Measurements from ENCODE around the gene CAB39. TPM values are rescaled to one million over a fixed set of nuclear protein-coding genes. Genes with fewer than 3 reads are reported as not detected.

The CAB39 gene
- total RNA-seq, 1 experiment from 2014 or later: 52.5 TPM

- Histone ChIP-seq H4K20me1 (ENCODE audit: low read length) (no peaks in the 10 kb centered on the region), H2AFZ (ENCODE audit: low read length) (no peak overlapping the region), H3F3A (ENCODE audit: low read length, unreplicated experiment) (no peaks in the 10 kb centered on the region), H3K27ac (ENCODE audit: low read length) (no peak overlapping the region), H3K27me3 (ENCODE audit: low read length) (no peaks in the 10 kb centered on the region), H3K9me3 (ENCODE audit: low read length) (no peaks in the 10 kb centered on the region), H3K4me1 (ENCODE audit: insufficient read depth, low read length) (no peaks in the 10 kb centered on the region), H3K36me3 (ENCODE audit: low read depth, low read length) (peaks cover 42% of the 10 kb centered on the region), H3K4me2 (ENCODE audit: low read length) (no peak overlapping the region), H3K4me3 (ENCODE audit: low read length) (no peak overlapping the region), H3K9ac (ENCODE audit: low read length) (no peak overlapping the region), H3K79me2 (ENCODE audit: low read length) (no peaks in the 10 kb centered on the region), H3K9me2 (replicated peaks; ENCODE audit: low read length) (no peaks in the 10 kb centered on the region)
- DNase-seq (peak; percentile 32), ATAC-seq (peak; percentile 74)
- POLR2A ChIA-PET (ENCODE audit: unreplicated experiment): interaction anchor here (0.6 kb wide), 1 partner anchor 15 kb away, joined by 6 read pairs; no protein-coding TSS in a partner anchor
- no TSS peak for BruUV-seq (replicated peaks)
- CTCF ChIA-PET: interaction anchor here (1.0 kb wide), 1 partner anchor 18 kb away, joined by 3 read pairs; no protein-coding TSS in a partner anchor
- TF ChIP-seq CTCF (conservative IDR thresholded peaks at IDR 0.05; ENCODE audit: low read depth, low read length) (no peak), EZH2phosphoT487 (IDR thresholded peaks at IDR 0.05; ENCODE audit: borderline replicate concordance, low read length) (no peak), EZH2 (IDR thresholded peaks at IDR 0.05; ENCODE audit: low read length, unreplicated experiment) (no peak)
- intact Hi-C loops (cut with micrococcal nuclease): loop anchor here (5.0 kb wide), 1 partner anchor 195 kb away; no protein-coding TSS in a partner anchor
Observed at GRCh38 chr2:230812033-230812432, 99.4 kb downstream of the CAB39 start.

GRCh38 chr2:230814616-230815015 is 102.0 kb downstream of the CAB39 start:
- no peaks in the 10 kb centered on the region for H3K9me2 ChIP-seq (replicated peaks; ENCODE audit: low read length)
- ChIA-PET POLR2A (ENCODE audit: unreplicated experiment) (no interaction called here), CTCF (interaction anchor here (0.6 to 1.2 kb wide), 2 partner anchors 100 to 127 kb away, joined by 3 to 5 read pairs; no protein-coding TSS in a partner anchor)
- H2AFZ ChIP-seq (ENCODE audit: low read length): no peak overlapping the region
- no peaks in the 10 kb centered on the region for H3K79me2 ChIP-seq (ENCODE audit: low read length)
- BruUV-seq (replicated peaks): no TSS peak
- ATAC-seq (peak; percentile 65), DNase-seq (peak; percentile 52)
- no peaks in the 10 kb centered on the region for H3K9me3 ChIP-seq (ENCODE audit: low read length)
- intact Hi-C loops (cut with micrococcal nuclease): loop anchor here (5.0 kb wide), 1 partner anchor 197 kb away; no protein-coding TSS in a partner anchor
- H3K4me2 ChIP-seq (ENCODE audit: low read length): no peak overlapping the region
- no peak overlapping the region for H3K27ac ChIP-seq (ENCODE audit: low read length)
- H3K36me3 ChIP-seq (ENCODE audit: low read depth, low read length): peaks cover 63% of the 10 kb centered on the region
- TF ChIP-seq EZH2phosphoT487 (IDR thresholded peaks at IDR 0.05; ENCODE audit: borderline replicate concordance, low read length): no peak
- TF ChIP-seq CTCF (conservative IDR thresholded peaks at IDR 0.05; ENCODE audit: low read depth, low read length): peak; percentile 71
- TF ChIP-seq EZH2 (IDR thresholded peaks at IDR 0.05; ENCODE audit: low read length, unreplicated experiment): no peak
- no peaks in the 10 kb centered on the region for H4K20me1 ChIP-seq (ENCODE audit: low read length)
- no peak overlapping the region for H3K9ac ChIP-seq (ENCODE audit: low read length)
- H3F3A ChIP-seq (ENCODE audit: low read length, unreplicated experiment): no peaks in the 10 kb centered on the region
- H3K27me3 ChIP-seq (ENCODE audit: low read length): no peaks in the 10 kb centered on the region
- H3K4me3 ChIP-seq (ENCODE audit: low read length): no peak overlapping the region
- no peaks in the 10 kb centered on the region for H3K4me1 ChIP-seq (ENCODE audit: insufficient read depth, low read length)

- no peaks in the 10 kb centered on the region for H3K9me3 ChIP-seq (ENCODE audit: low read length)
- no peak overlapping the region for H3K27ac ChIP-seq (ENCODE audit: low read length)
- H2AFZ ChIP-seq (ENCODE audit: low read length): no peak overlapping the region
- no peak overlapping the region for H3K4me3 ChIP-seq (ENCODE audit: low read length)
- DNase-seq (no peak), ATAC-seq (no peak)
- POLR2A ChIA-PET (ENCODE audit: unreplicated experiment): no interaction called here
- CTCF ChIA-PET: no interaction called here
- intact Hi-C loops (cut with micrococcal nuclease): no loop called here
- H3K9ac ChIP-seq (ENCODE audit: low read length): no peak overlapping the region
- no peak for TF ChIP-seq CTCF (conservative IDR thresholded peaks at IDR 0.05; ENCODE audit: low read depth, low read length)
- H3K4me1 ChIP-seq (ENCODE audit: insufficient read depth, low read length): no peaks in the 10 kb centered on the region
- H3K9me2 ChIP-seq (replicated peaks; ENCODE audit: low read length): no peaks in the 10 kb centered on the region
- peaks cover 63% of the 10 kb centered on the region for H3K36me3 ChIP-seq (ENCODE audit: low read depth, low read length)
- no TSS peak for BruUV-seq (replicated peaks)
- no peaks in the 10 kb centered on the region for H3K79me2 ChIP-seq (ENCODE audit: low read length)
- no peaks in the 10 kb centered on the region for H3F3A ChIP-seq (ENCODE audit: low read length, unreplicated experiment)
- no peaks in the 10 kb centered on the region for H4K20me1 ChIP-seq (ENCODE audit: low read length)
- H3K27me3 ChIP-seq (ENCODE audit: low read length): no peaks in the 10 kb centered on the region
- H3K4me2 ChIP-seq (ENCODE audit: low read length): no peak overlapping the region
Observed at GRCh38 chr2:230815088-230815487, 102.4 kb downstream of the CAB39 start.

All from PC-3 (cell line).